Astrocyte of the cerebellum (primary cell): ENCODE results near the gene TOMM6.

Experiments
- DNase-seq: peaks from one replicate; pipeline ENCODE4 v3.0.0-alpha.2; 2011; ENCODE audit warnings: low read depth
- H3K4me3 ChIP-seq: 2 replicates; pipeline ENCODE4 v1.5.1; 2011; ENCODE audit warnings: mild to moderate bottlenecking, low read depth, low read length, moderate library complexity
- in situ Hi-C: cut with HindIII; loops from 2 replicates; pipeline ENCODE4 v1.10.0; 2017; ENCODE audit warnings: low sequenced_read_pairs
- TF ChIP-seq, protein P1 (sequence below): IDR thresholded peaks from 2 replicates; pipeline ENCODE4 v1.5.1; 2012; ENCODE audit warnings: low read length, low read depth, moderate library complexity, mild to moderate bottlenecking; ENCODE audit errors: missing control alignments

TOMM6 gene

DNA sequence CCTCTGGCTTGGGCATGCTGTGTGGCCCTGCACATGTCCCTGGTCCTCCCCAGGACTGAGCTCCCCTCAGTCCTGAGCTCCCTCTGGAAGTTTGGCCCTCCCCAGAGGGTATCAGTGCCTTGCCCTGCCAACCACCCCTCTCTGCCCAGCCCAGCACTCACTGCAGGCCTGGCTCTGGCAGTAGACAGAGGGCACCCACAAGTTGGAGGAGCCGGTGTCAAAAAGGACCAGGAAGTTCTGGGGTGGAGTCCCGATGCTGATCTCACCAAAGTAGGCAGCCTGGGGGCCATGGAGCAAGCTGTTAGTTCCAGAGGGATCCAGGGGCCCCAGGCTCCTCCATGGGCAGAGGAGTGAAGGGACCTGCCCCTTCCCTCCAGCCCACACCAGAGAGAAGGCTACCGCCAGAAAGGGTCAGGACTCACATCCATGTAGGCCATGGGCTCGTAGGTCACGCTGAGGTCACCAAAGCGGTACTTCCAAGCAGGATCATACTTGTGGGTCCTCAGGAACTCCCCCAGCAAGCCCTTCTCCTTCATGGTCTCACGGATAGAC is 43.2 kb upstream of the TOMM6 start:
- in situ Hi-C loops = no loop called here
- TF ChIP-seq, protein P1, sequence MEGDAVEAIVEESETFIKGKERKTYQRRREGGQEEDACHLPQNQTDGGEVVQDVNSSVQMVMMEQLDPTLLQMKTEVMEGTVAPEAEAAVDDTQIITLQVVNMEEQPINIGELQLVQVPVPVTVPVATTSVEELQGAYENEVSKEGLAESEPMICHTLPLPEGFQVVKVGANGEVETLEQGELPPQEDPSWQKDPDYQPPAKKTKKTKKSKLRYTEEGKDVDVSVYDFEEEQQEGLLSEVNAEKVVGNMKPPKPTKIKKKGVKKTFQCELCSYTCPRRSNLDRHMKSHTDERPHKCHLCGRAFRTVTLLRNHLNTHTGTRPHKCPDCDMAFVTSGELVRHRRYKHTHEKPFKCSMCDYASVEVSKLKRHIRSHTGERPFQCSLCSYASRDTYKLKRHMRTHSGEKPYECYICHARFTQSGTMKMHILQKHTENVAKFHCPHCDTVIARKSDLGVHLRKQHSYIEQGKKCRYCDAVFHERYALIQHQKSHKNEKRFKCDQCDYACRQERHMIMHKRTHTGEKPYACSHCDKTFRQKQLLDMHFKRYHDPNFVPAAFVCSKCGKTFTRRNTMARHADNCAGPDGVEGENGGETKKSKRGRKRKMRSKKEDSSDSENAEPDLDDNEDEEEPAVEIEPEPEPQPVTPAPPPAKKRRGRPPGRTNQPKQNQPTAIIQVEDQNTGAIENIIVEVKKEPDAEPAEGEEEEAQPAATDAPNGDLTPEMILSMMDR = no peak
- no peak overlapping the region for H3K4me3 ChIP-seq
- no peak for DNase-seq

DNA sequence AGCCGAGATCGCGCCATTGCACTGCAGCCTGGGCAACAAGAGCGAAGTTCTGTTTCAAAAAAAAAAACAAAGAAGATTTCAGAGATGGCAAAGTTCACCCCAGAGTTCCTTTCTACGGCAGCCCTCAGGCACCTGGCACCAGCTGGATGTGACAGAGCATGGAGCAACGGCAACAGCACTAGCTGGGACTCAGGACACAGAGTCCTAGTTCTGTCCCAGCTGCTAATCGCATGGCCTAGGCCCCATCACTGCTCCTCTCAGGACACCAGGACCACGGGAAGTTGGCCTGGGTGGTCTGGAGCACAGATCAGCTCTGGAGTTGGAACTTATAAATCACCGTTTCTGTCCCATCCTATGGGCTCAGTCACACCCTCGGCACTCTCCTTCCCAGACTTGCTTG is 41.4 kb upstream of the TOMM6 start:
- DNase-seq = no peak
- TF ChIP-seq, protein P1 = no peak
- no peak overlapping the region for H3K4me3 ChIP-seq
- in situ Hi-C loops = no loop called here

DNA sequence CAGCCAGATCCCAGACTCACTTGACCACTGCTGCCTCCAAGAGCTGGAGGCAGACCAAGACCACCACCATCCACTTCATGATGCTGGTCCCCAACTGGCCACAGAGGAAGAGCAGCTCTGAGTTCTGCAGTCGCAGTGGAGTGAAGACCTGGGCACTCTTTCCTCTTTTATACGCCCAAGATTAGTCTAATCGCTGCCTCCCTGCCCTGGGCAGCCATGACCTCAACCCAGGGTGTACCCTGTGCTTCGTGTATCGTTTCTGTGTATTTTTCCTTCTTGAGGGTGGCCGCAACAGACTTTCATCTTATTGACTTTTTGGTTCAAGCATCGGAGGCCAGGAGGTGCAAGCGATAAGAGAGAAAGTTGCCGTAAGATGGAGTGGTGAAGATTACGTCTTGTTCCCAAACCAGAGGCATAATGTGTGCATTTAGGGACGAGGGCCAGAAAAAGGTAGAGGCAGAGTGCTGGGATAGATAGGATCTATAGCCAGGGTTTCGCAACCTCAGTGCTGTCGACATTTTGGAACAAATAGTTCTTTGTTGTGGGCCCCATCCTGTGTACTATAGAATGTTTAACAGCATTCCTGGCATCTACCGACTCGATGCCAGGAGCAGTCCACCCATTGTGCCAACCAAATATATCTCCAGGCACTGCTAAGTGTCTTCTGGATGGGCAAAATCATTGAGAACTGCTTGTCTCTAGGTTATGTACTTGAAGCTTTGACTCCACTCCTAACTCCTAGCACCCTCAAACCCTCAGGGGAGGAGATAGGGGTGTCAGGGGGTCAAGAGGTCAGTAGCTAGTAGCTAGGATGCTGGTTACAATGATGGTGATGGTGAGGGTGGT is 40.0 kb upstream of the TOMM6 start, which contains the start of gene PGC:
PGC (minus strand) TSS at position 142 of the 846 bp plus-strand sequence; CDS start at position 79, 63 bp downstream.
- TF ChIP-seq, protein P1 = no peak
- no peak for DNase-seq
- in situ Hi-C loops = no loop called here
- no peak within 1 kb of the TSS for H3K4me3 ChIP-seq

DNA sequence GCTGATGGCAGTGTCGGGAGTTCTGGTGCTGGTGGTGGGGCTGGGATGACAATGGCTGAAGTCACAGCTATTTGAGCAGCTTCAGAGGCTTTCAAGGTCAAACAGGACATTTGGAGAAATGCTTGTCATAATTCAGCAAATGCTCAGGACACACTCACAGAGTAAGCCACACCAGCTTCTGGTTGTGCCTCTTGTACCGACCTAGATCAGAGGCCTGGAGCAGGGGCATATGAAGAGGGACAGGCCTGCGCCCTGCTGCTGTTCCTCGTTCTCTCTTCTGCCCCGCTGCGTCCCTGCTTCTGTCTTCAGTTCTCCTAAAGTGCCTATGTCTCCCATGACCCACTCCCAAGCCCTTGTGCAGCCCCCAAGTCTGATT is 39.4 kb upstream of the TOMM6 start:
- no peak overlapping the region for H3K4me3 ChIP-seq
- TF ChIP-seq, protein P1 = no peak
- in situ Hi-C loops = no loop called here
- no peak for DNase-seq

DNA sequence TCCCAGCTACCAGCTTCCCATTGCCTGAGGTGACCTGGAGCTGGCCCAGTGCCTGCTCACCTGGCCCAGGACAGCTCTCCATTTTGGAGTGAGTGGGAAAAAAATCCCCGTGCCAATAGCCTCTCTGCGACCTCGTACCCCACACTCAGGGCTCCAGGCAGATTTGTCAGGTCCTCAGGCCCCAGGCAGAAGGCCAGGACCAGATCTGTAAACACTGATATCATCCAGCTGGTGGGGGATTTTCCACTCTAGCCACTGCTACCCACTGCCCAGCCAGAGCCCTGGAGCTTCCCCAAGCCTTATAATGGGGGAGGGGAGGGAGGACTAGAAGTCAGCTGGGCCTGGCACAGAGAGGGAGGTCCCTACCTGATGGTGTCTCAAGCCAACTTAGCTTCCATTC is 39.0 kb upstream of the TOMM6 start:
- in situ Hi-C loops = no loop called here
- no peak for DNase-seq
- no peak overlapping the region for H3K4me3 ChIP-seq
- TF ChIP-seq, protein P1 = no peak

DNA sequence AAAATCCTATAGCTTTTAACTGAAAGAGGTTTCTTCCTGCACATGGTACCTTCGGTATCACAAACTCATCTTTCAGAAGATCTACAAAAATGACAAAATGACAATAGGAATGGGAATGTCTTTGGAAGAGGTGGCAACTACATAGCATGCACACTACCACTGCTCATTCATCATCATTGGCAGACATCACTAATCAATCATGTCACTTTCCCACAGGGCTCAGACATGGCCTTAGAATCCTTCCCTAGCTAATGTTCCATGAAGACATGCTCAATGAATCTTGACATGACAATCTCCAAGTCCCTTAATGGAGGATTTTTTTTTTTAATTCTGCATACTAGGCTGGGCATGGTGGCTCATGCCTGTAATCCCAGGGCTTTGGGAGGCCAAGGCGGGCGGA is 37.1 kb upstream of the TOMM6 start:
- TF ChIP-seq, protein P1 = no peak
- H3K4me3 ChIP-seq = no peak overlapping the region
- in situ Hi-C loops = no loop called here
- no peak for DNase-seq
